Glomerular visceral epithelial cell (primary cell): ENCODE results near the gene AGPAT2.

Experiments
- DNase-seq: peaks from one replicate; pipeline ENCODE4 v3.0.0-alpha.2; 2016; ENCODE audit errors: extremely low spot score

Gene AGPAT2

GRCh38 chr9:136662656-136663581 is 24.3 kb downstream of the AGPAT2 start, which contains the start of gene EGFL7:
Gene EGFL7, plus strand, starts transcription at chr9:136662916. Its CDS starts 5,367 bp downstream, at chr9:136668283.
- DNase-seq, result no peak

- DNase-seq, result no peak
Observed at GRCh38 chr9:136662326-136662655, 25.0 kb downstream of the AGPAT2 start.

GRCh38 chr9:136661641-136662325 is 25.5 kb downstream of the AGPAT2 start:
- DNase-seq, result no peak

GRCh38 chr9:136660971-136661550 is 26.2 kb downstream of the AGPAT2 start:
- DNase-seq, result no peak

- DNase-seq, result no peak
Observed at GRCh38 chr9:136659861-136660784, 27.1 kb downstream of the AGPAT2 start.

- DNase-seq, result no peak
Observed at GRCh38 chr9:136658849-136659535, 28.3 kb downstream of the AGPAT2 start.

- no peak for DNase-seq
Observed at GRCh38 chr9:136657974-136658848, 29.0 kb downstream of the AGPAT2 start.

GRCh38 chr9:136656795-136657611 is 30.3 kb downstream of the AGPAT2 start:
- no peak for DNase-seq

- DNase-seq, result no peak
Observed at GRCh38 chr9:136656183-136656738, 31.0 kb downstream of the AGPAT2 start.

GRCh38 chr9:136655536-136656182 is 31.6 kb downstream of the AGPAT2 start:
- DNase-seq, result no peak

- DNase-seq, result no peak
Observed at GRCh38 chr9:136654820-136655535, 32.3 kb downstream of the AGPAT2 start.

GRCh38 chr9:136653323-136654079 is 33.8 kb downstream of the AGPAT2 start:
- DNase-seq, result no peak

- DNase-seq, result no peak
Observed at GRCh38 chr9:136651860-136652259, 35.4 kb downstream of the AGPAT2 start.

- no peak for DNase-seq
Observed at GRCh38 chr9:136650648-136651047, 36.6 kb downstream of the AGPAT2 start.

GRCh38 chr9:136650021-136650420 is 37.2 kb downstream of the AGPAT2 start:
- no peak for DNase-seq

GRCh38 chr9:136648751-136649150 is 38.5 kb downstream of the AGPAT2 start:
- no peak for DNase-seq
